ENCODE data around the gene ADAMTS17.
"Not testable (repeated sequence)": the region's sequence is repeated elsewhere in the genome, so short reads cannot be mapped to it uniquely, and the experiment has no call there.

The ADAMTS17 gene

GRCh38 chr15:100339999-100340398 lies 1.8 kb downstream of the ADAMTS17 start:
- DNase-seq, result no peak

GRCh38 chr15:100339451-100339850 lies 2.3 kb downstream of the ADAMTS17 start:
- not testable (repeated sequence) for DNase-seq

GRCh38 chr15:100338971-100339444 lies 2.8 kb downstream of the ADAMTS17 start:
- DNase-seq, result peak; percentile 79

GRCh38 chr15:100338247-100338646 lies 3.5 kb downstream of the ADAMTS17 start:
- no peak for DNase-seq

GRCh38 chr15:100337096-100338044 lies 4.4 kb downstream of the ADAMTS17 start:
- no peak for DNase-seq

GRCh38 chr15:100336061-100336460 lies 5.7 kb downstream of the ADAMTS17 start:
- DNase-seq, result no peak

GRCh38 chr15:100335335-100335999 lies 6.3 kb downstream of the ADAMTS17 start:
- DNase-seq, result no peak

- DNase-seq, result no peak
Measured at GRCh38 chr15:100334905-100335304, 6.9 kb downstream of the ADAMTS17 start.

GRCh38 chr15:100334456-100334855 lies 7.3 kb downstream of the ADAMTS17 start:
- DNase-seq, result no peak

- DNase-seq, result no peak
Measured at GRCh38 chr15:100334015-100334414, 7.8 kb downstream of the ADAMTS17 start.

- no peak for DNase-seq
Measured at GRCh38 chr15:100333236-100333635, 8.5 kb downstream of the ADAMTS17 start.

GRCh38 chr15:100332721-100333120 lies 9.1 kb downstream of the ADAMTS17 start:
- DNase-seq, result no peak

- DNase-seq, result no peak
Measured at GRCh38 chr15:100332231-100332630, 9.5 kb downstream of the ADAMTS17 start.

GRCh38 chr15:100330629-100331215 lies 11.1 kb downstream of the ADAMTS17 start:
- DNase-seq, result no peak

- DNase-seq, result peak; percentile 68
Measured at GRCh38 chr15:100330221-100330620, 11.6 kb downstream of the ADAMTS17 start.

GRCh38 chr15:100328796-100329195 lies 13.0 kb downstream of the ADAMTS17 start:
- DNase-seq, result no peak

- DNase-seq, result no peak
Measured at GRCh38 chr15:100318880-100319279, 22.9 kb downstream of the ADAMTS17 start.

- no peak for DNase-seq
Measured at GRCh38 chr15:100314809-100315400, 26.9 kb downstream of the ADAMTS17 start.

- no peak for DNase-seq
Measured at GRCh38 chr15:100311833-100312476, 29.8 kb downstream of the ADAMTS17 start.

- DNase-seq, result no peak
Measured at GRCh38 chr15:100311154-100311625, 30.6 kb downstream of the ADAMTS17 start.

- no peak for DNase-seq
Measured at GRCh38 chr15:100310513-100311153, 31.1 kb downstream of the ADAMTS17 start.

- no peak for DNase-seq
Measured at GRCh38 chr15:100310041-100310405, 31.8 kb downstream of the ADAMTS17 start.

Data from activated effector memory CD4-positive, alpha-beta T cell treated with anti-CD3 and anti-CD28 coated beads, Interleukin-2, amount 50 U/mL, for 16 hours (primary cell).